GM18499 (cell line): ENCODE measurements around the gene STX2.

ENCODE experiments used
- ATAC-seq: cut with Tn5 transposase; IDR thresholded peaks from one replicate; pipeline ENCODE4 v1.9.1; 2021; ENCODE audit warnings: moderate number of reproducible peaks; ENCODE audit not compliant: insufficient read depth, unreplicated experiment

The STX2 gene

DNA sequence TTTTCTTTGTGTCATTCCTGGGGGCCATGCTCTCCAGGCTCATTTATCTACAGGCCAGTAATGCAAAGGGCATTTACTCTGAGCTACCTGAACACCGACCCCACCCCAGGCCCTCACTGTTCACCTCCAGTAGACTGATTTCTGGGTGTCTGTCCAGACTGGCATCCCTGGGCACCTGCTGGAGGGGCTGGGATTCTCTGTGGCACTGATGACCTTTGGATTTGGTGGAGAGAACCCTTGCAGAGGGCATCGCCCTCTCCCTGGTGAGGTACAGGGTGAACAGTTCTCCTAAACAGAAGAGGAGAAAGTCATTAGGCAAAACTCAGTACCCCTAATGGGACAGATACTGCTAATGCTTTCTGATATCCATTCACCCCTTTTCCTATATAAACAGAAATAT is 95.9 kb downstream of the STX2 start:
- no peak for ATAC-seq

DNA sequence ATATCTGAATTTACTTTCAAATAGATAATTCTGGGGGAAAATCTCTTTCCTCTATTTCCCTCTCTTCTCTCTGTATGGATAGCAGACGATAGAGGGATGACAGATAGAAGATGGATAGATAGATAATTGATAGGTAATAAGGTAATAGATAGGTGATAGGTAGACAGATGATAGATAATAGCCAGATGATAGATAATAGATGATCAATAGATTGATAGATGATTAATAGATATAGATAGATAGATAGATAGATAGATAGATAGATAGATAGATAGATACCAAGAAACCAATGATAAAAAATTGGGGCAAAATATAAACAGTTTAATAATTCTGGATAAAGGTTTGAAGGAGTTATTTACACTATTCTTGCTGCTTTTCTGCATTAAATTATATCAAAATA is 96.3 kb downstream of the STX2 start:
- no peak for ATAC-seq

DNA sequence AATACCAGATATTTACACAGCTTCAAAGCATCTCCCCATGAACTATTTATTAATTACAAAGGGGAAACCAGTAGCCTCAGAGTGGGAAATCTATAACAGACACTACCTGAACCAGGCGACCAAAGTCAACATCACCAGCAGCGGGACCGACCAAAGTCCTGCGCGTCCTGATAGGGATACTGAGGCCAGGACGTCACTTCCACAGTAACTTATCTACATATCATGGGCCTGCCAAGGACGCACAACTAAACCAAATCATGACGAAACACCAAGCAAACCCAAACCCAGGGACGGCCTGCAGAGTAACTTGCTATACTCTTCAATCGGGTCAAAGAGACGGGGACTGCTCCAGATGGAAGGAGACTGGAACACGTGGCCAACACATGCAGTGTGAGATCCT is 96.9 kb downstream of the STX2 start:
- no peak for ATAC-seq
